ENCODE measurements around the gene KLHL29.

GRCh38 chr2:23557455-23557854 is 172.5 kb downstream of the KLHL29 start:
- TF ChIP-seq EZH2 (IDR thresholded peaks at IDR 0.05; ENCODE audit: borderline replicate concordance, control insufficient read depth, low read depth, low read length) = no peak
- TF ChIP-seq JUND (IDR thresholded peaks at IDR 0.05; ENCODE audit: low read depth, low read length) = no peak
- no peak for TF ChIP-seq TAF1 (IDR thresholded peaks at IDR 0.05; ENCODE audit: borderline replicate concordance, low read depth, low read length)
- TF ChIP-seq POLR2A (IDR thresholded peaks at IDR 0.05; ENCODE audit: low read depth, low read length) = no peak
- no peak for TF ChIP-seq SP1 (IDR thresholded peaks at IDR 0.05; ENCODE audit: low read depth, low read length)
